Panc1 (cell line): ENCODE data around the gene MOB2. TPM values are rescaled to one million over a fixed set of nuclear protein-coding genes. Genes with fewer than 3 reads are reported as not detected.

Source experiments
- ATAC-seq: fragments of 200-7000 bp; cut with Tn5 transposase; 2 replicates; pipeline ENCODE4 v1.9.1; 2020; ENCODE audit warnings: mild to moderate bottlenecking, moderate library complexity
- BruUV-seq: library from RNA; stranded (reverse); fragments of 400-500 nt; replicated peaks from 2 replicates; lab custom pipeline; 2021; lab: Mats Ljungman, UMichigan
- CTCF ChIA-PET: fragments of 300-600 bp; sonication (Branson Sonifier 250); formaldehyde crosslinking; loops from one replicate; lab custom pipeline; 2022; ENCODE audit warnings: antibody characterized with exemption; lab: Charles Lee
- POLR2A ChIA-PET: fragments of 300-600 bp; sonication (Branson Sonifier 250); formaldehyde crosslinking; loops from one replicate; lab custom pipeline; 2022; ENCODE audit warnings: antibody characterized with exemption; lab: Charles Lee
- DNase-seq: peaks from one replicate; pipeline ENCODE4 v3.0.0-alpha.2; 2010; ENCODE audit warnings: low read depth, low spot score
- H3K27ac ChIP-seq: 2 replicates; pipeline ENCODE4 v1.5.1; 2011; ENCODE audit warnings: mild to moderate bottlenecking, low read length, inconsistent platforms
- H3K27me3 ChIP-seq: fragments of 200-500 bp; sonication (Bioruptor generic); 2 replicates; pipeline ENCODE4 v1.6.0; 2014; ENCODE audit warnings: low read length, inconsistent platforms; ENCODE audit not compliant: control insufficient read depth, insufficient read depth
- H3K36me3 ChIP-seq: fragments of 200-500 bp; sonication (Bioruptor generic); 2 replicates; pipeline ENCODE4 v1.5.1; 2014; ENCODE audit warnings: inconsistent platforms, mild to moderate bottlenecking, low read length, moderate library complexity; ENCODE audit not compliant: control insufficient read depth, insufficient read depth
- H3K4me1 ChIP-seq: 2 replicates; pipeline ENCODE4 v1.5.1; 2011; ENCODE audit warnings: inconsistent platforms, mild to moderate bottlenecking, low read length, moderate library complexity; ENCODE audit not compliant: control insufficient read depth, insufficient read depth
- H3K4me3 ChIP-seq, 2 experiments: 2 replicates each; pipeline ENCODE4 v1.5.1; 2011 to 2012; ENCODE audit warnings: low read depth in 2 of 2, low read length in 2 of 2, mild to moderate bottlenecking in 2 of 2, inconsistent platforms in 1 of 2, moderate library complexity in 1 of 2
- H3K9me3 ChIP-seq: fragments of 200-500 bp; sonication (Bioruptor generic); 2 replicates; pipeline ENCODE4 v1.5.1; 2014; ENCODE audit warnings: low read depth, mild to moderate bottlenecking, inconsistent platforms, low read length, moderate library complexity; ENCODE audit not compliant: control insufficient read depth, insufficient read depth
- CTCF ChIP-seq: fragments of 450-650 bp; IDR thresholded peaks from 2 replicates; pipeline ENCODE4 v1.5.1; 2017; ENCODE audit warnings: mild to moderate bottlenecking
- POLR2AphosphoS5 ChIP-seq: IDR thresholded peaks from 2 replicates; pipeline ENCODE4 v1.6.1; 2012; ENCODE audit warnings: mild to moderate bottlenecking, low read depth, low read length, moderate library complexity
- REST ChIP-seq, 2 experiments: IDR thresholded peaks; 2 replicates each; pipeline ENCODE4 v1.6.1; 2011 to 2012; ENCODE audit warnings: low read depth in 2 of 2, control low read depth in 1 of 2, low read length in 1 of 2, mild to moderate bottlenecking in 1 of 2, moderate library complexity in 1 of 2; ENCODE audit not compliant: insufficient read depth in 1 of 2
- SIN3A ChIP-seq: IDR thresholded peaks from 2 replicates; pipeline ENCODE4 v1.6.1; 2012; ENCODE audit warnings: low read depth, mild to moderate bottlenecking, low read length, moderate library complexity, borderline replicate concordance; ENCODE audit not compliant: insufficient read depth
- TCF7L2 ChIP-seq: IDR thresholded peaks from 2 replicates; pipeline ENCODE4 v1.6.1; 2011; ENCODE audit warnings: mild to moderate bottlenecking, low read depth, low read length, inconsistent platforms
- in situ Hi-C: cut with HindIII; loops from 2 replicates; pipeline ENCODE4 v1.10.0; 2016; ENCODE audit warnings: low sequenced_read_pairs, low pct_unique_long_range_greater_than_20kb
- intact Hi-C: fragments of 100-400 bp; cut with micrococcal nuclease; formaldehyde crosslinking; loops from one replicate; pipeline ENCODE4 v1.10.0; 2022; ENCODE audit not compliant: unreplicated experiment
- total RNA-seq: library from RNA; stranded (reverse); gene quantifications from one replicate; pipeline ENCODE4 v1.2.1, GENCODE V29; 2021; ENCODE audit not compliant: unreplicated experiment

MOB2 gene
- total RNA-seq, 1 experiment from 2014 or later = 51.2 TPM

- ATAC-seq (no peak), DNase-seq (no peak)
- no peak overlapping the region for H3K4me3 ChIP-seq
- BruUV-seq = no TSS peak
- TF ChIP-seq REST (IDR thresholded peaks at IDR 0.05; ENCODE audit: insufficient read depth in 1 of 2, low read depth in 2 of 2, low read length in 1 of 2) = 0 out of 4 replicates have a peak, but pooled peaks of 1 of the 2 experiments have one; percentile 12
- no peak for TF ChIP-seq TCF7L2
- in situ Hi-C loops (no loop called here), intact Hi-C loops (no loop called here)
- H3K27ac ChIP-seq = no peak overlapping the region
- H3K4me1 ChIP-seq = peaks cover 19% of the 10 kb centered on the region
- CTCF ChIA-PET = no interaction called here
- H3K9me3 ChIP-seq = no peaks in the 10 kb centered on the region
- H3K36me3 ChIP-seq = no peaks in the 10 kb centered on the region
- POLR2A ChIA-PET = no interaction called here
- no peaks in the 10 kb centered on the region for H3K27me3 ChIP-seq
Observed at GRCh38 chr11:1455032-1455762, 31.4 kb downstream of the MOB2 start.

- ChIA-PET CTCF (no interaction called here), POLR2A (no interaction called here)
- no peaks in the 10 kb centered on the region for H3K9me3 ChIP-seq
- intact Hi-C loops (no loop called here), in situ Hi-C loops (no loop called here)
- H3K36me3 ChIP-seq = no peaks in the 10 kb centered on the region
- no peak overlapping the region for H3K27ac ChIP-seq
- DNase-seq (no peak), ATAC-seq (no peak)
- no peaks in the 10 kb centered on the region for H3K27me3 ChIP-seq
- no peak for TF ChIP-seq REST (IDR thresholded peaks at IDR 0.05; ENCODE audit: insufficient read depth in 1 of 2, low read depth in 2 of 2, low read length in 1 of 2)
- no peak for TF ChIP-seq TCF7L2
- no peak for TF ChIP-seq SIN3A
- no peak for TF ChIP-seq POLR2AphosphoS5
- TF ChIP-seq CTCF = no peak
- BruUV-seq = no TSS peak
- H3K4me3 ChIP-seq = no peak overlapping the region
- H3K4me1 ChIP-seq = peaks cover 23% of the 10 kb centered on the region
Observed at GRCh38 chr11:1454576-1454975, 32.0 kb downstream of the MOB2 start.
